Glutamatergic neuron (in vitro differentiated cells): ENCODE measurements around the gene CEP112. TPM values are rescaled to one million over a fixed set of nuclear protein-coding genes. Genes with fewer than 3 reads are reported as not detected.

Source experiments
- DNase-seq: peaks from one replicate; pipeline ENCODE4 v3.0.0; 2022
- H3K27ac Mint-ChIP-seq: one replicate; pipeline ENCODE4 v1.8.0; 2020; ENCODE audit warnings: mild to moderate bottlenecking, mixed read lengths, inconsistent platforms; ENCODE audit not compliant: unreplicated experiment
- H3K27me3 Mint-ChIP-seq: one replicate; pipeline ENCODE4 v1.8.0; 2020; ENCODE audit warnings: mild to moderate bottlenecking, moderate library complexity, mixed read lengths, inconsistent platforms; ENCODE audit not compliant: unreplicated experiment
- H3K36me3 Mint-ChIP-seq: one replicate; pipeline ENCODE4 v1.8.0; 2020; ENCODE audit warnings: mild to moderate bottlenecking, mixed read lengths, inconsistent platforms; ENCODE audit not compliant: unreplicated experiment
- H3K4me1 Mint-ChIP-seq: one replicate; pipeline ENCODE4 v1.8.0; 2020; ENCODE audit warnings: mild to moderate bottlenecking, low read depth, mixed read lengths, inconsistent platforms; ENCODE audit not compliant: unreplicated experiment
- H3K4me3 Mint-ChIP-seq: one replicate; pipeline ENCODE4 v1.8.0; 2020; ENCODE audit warnings: mild to moderate bottlenecking, mixed read lengths, inconsistent platforms; ENCODE audit not compliant: unreplicated experiment
- H3K9me3 Mint-ChIP-seq: one replicate; pipeline ENCODE4 v1.8.0; 2020; ENCODE audit warnings: mild to moderate bottlenecking, moderate library complexity, mixed read lengths, inconsistent platforms; ENCODE audit not compliant: unreplicated experiment
- total RNA-seq: library from RNA; stranded (reverse); fragmentation: NEBNext Ultra II Directional; extraction: Animal tissue kit (Norgen Biotek cat#: 25700); gene quantifications from one replicate; pipeline ENCODE4 v1.2.1, GENCODE V29; 2021; ENCODE audit not compliant: unreplicated experiment
- TF ChIP-seq, protein P1 (sequence below): fragments of 200-600 bp; sonication (generic); IDR thresholded peaks from one replicate; pipeline ENCODE4 v1.5.0; 2021; ENCODE audit not compliant: partially characterized antibody, unreplicated experiment

The CEP112 gene
- total RNA-seq, 1 donor from 2014 or later, result 8.5 TPM

DNA sequence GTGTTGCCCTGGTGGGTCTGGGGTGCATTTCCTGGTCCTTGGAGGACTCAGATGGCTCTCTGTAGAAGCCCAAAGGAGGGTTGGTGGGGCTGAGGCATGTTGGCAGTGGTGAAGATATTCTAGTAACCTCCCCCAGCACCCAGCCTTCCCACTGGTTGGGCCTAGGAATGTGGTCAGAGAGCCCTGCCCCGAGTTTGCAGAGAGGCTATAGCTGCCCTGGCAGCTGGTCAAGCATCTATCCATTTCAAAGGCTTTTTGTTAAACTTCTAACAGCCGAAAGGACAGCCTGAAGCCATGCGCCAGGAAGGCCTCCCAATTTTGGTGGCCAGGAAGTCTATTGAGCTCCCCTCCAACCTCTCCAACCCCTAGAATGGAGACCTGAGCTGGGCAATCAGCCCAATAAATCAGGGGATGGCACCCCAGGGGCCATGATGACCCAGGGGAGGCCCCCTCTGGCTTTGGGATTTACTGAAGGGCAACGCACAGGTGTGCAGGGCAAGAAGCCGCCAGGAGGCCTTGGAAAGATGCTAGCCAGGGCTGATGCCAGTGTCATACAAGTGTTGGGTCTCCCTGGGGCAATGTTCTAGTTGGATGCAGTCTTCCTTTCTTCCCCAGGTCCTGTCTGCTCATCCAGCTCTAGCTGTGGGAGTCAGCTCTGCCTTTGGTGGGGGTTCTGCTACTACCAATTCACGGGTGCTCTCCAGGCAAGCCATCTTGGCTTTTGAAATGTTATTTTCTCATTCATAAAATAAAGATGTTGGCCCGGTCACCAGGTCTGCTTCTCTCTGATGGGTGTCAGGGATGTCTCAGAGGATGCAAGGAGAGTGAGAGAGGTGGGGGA, 599.6 kb downstream of the CEP112 start:
- DNase-seq, result no peak
- Mint-ChIP-seq H3K27me3 (peaks cover 2% of the 10 kb centered on the region), H3K9me3 (no peaks in the 10 kb centered on the region), H3K4me3 (no peak overlapping the region), H3K36me3 (no peaks in the 10 kb centered on the region), H3K4me1 (peaks cover 5% of the 10 kb centered on the region), H3K27ac (no peak overlapping the region)
- TF ChIP-seq, protein P1, sequence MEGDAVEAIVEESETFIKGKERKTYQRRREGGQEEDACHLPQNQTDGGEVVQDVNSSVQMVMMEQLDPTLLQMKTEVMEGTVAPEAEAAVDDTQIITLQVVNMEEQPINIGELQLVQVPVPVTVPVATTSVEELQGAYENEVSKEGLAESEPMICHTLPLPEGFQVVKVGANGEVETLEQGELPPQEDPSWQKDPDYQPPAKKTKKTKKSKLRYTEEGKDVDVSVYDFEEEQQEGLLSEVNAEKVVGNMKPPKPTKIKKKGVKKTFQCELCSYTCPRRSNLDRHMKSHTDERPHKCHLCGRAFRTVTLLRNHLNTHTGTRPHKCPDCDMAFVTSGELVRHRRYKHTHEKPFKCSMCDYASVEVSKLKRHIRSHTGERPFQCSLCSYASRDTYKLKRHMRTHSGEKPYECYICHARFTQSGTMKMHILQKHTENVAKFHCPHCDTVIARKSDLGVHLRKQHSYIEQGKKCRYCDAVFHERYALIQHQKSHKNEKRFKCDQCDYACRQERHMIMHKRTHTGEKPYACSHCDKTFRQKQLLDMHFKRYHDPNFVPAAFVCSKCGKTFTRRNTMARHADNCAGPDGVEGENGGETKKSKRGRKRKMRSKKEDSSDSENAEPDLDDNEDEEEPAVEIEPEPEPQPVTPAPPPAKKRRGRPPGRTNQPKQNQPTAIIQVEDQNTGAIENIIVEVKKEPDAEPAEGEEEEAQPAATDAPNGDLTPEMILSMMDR, result no peak

- no peaks in the 10 kb centered on the region for H3K36me3 Mint-ChIP-seq
- no peaks in the 10 kb centered on the region for H3K9me3 Mint-ChIP-seq
- H3K4me3 Mint-ChIP-seq, result no peak overlapping the region
- DNase-seq, result no peak
- no peaks in the 10 kb centered on the region for H3K27me3 Mint-ChIP-seq
- no peak overlapping the region for H3K27ac Mint-ChIP-seq
- TF ChIP-seq, protein P1, result no peak
- peaks cover 8% of the 10 kb centered on the region for H3K4me1 Mint-ChIP-seq
Observed at GRCh38 chr17:65589321-65589720, 602.6 kb downstream of the CEP112 start.

GRCh38 chr17:65588181-65588808, 603.6 kb downstream of the CEP112 start:
- Mint-ChIP-seq H3K4me1 (peaks cover 7% of the 10 kb centered on the region), H3K27ac (no peak overlapping the region), H3K27me3 (no peaks in the 10 kb centered on the region), H3K4me3 (no peak overlapping the region), H3K36me3 (no peaks in the 10 kb centered on the region), H3K9me3 (no peaks in the 10 kb centered on the region)
- DNase-seq, result no peak
- TF ChIP-seq, protein P1, result no peak

GRCh38 chr17:65587534-65588180, 604.3 kb downstream of the CEP112 start:
- TF ChIP-seq, protein P1, result no peak
- Mint-ChIP-seq H3K9me3 (no peaks in the 10 kb centered on the region), H3K27ac (no peak overlapping the region), H3K27me3 (no peaks in the 10 kb centered on the region), H3K36me3 (no peaks in the 10 kb centered on the region), H3K4me3 (no peak overlapping the region), H3K4me1 (peaks cover 7% of the 10 kb centered on the region)
- no peak for DNase-seq
